Nephron (organoid): ENCODE measurements around the gene NCOA6.

ENCODE experiments used
- H3K27ac Mint-ChIP-seq, 3 experiments: 2 replicates each; pipeline ENCODE4 v1.8.0; 2020; ENCODE audit warnings: mixed read lengths in 3 of 3, mild to moderate bottlenecking in 2 of 3, moderate library complexity in 1 of 3
- H3K27me3 Mint-ChIP-seq: 2 replicates; pipeline ENCODE4 v1.8.0; 2021; ENCODE audit warnings: low read depth, mild to moderate bottlenecking, moderate library complexity, mixed read lengths
- H3K36me3 Mint-ChIP-seq: 2 replicates; pipeline ENCODE4 v1.8.0; 2020; ENCODE audit warnings: low read depth, mixed read lengths
- H3K4me1 Mint-ChIP-seq: 2 replicates; pipeline ENCODE4 v1.8.0; 2020; ENCODE audit warnings: mixed read lengths
- H3K4me3 Mint-ChIP-seq, 3 experiments: 2 replicates each; pipeline ENCODE4 v1.8.0; 2020; ENCODE audit warnings: mild to moderate bottlenecking in 3 of 3, mixed read lengths in 3 of 3, moderate library complexity in 2 of 3
- H3K9me3 Mint-ChIP-seq: 2 replicates; pipeline ENCODE4 v1.8.0; 2020; ENCODE audit warnings: mixed read lengths
- CTCF ChIP-seq, 3 experiments: fragments of 200-600 bp; sonication (generic); IDR thresholded peaks; one replicate each; pipeline ENCODE4 v1.5.0; 2021; ENCODE audit warnings: antibody characterized with exemption in 3 of 3; ENCODE audit not compliant: unreplicated experiment in 3 of 3

Gene NCOA6

GRCh38 chr20:34713194-34713943 is 112.1 kb downstream of the NCOA6 start:
- no peak for TF ChIP-seq CTCF (IDR thresholded peaks at IDR 0.05; ENCODE audit: unreplicated experiment in 3 of 3)
- Mint-ChIP-seq H3K27me3 (peaks cover 8% of the 10 kb centered on the region), H3K9me3 (no peaks in the 10 kb centered on the region), H3K36me3 (peaks cover 36% of the 10 kb centered on the region), H3K4me1 (peaks cover 13% of the 10 kb centered on the region), H3K4me3 (peak overlapping the region in 1 of 3 experiments; percentile 10), H3K27ac (peak overlapping the region; percentile 34 to 74 (median 45))

- peak overlapping the region; percentile 4 to 49 (median 29) for H3K4me3 Mint-ChIP-seq
- H3K4me1 Mint-ChIP-seq, result peaks cover 15% of the 10 kb centered on the region
- peaks cover 9% of the 10 kb centered on the region for H3K27me3 Mint-ChIP-seq
- no peaks in the 10 kb centered on the region for H3K9me3 Mint-ChIP-seq
- TF ChIP-seq CTCF (IDR thresholded peaks at IDR 0.05; ENCODE audit: unreplicated experiment in 3 of 3), result no peak
- peak overlapping the region; percentile 34 to 74 (median 45) for H3K27ac Mint-ChIP-seq
- peaks cover 33% of the 10 kb centered on the region for H3K36me3 Mint-ChIP-seq
Measured at GRCh38 chr20:34712525-34713192, 112.8 kb downstream of the NCOA6 start.

- Mint-ChIP-seq H3K9me3 (no peaks in the 10 kb centered on the region), H3K27me3 (peaks cover 9% of the 10 kb centered on the region), H3K4me1 (peaks cover 15% of the 10 kb centered on the region), H3K4me3 (peak overlapping the region; percentile 4 to 58 (median 56)), H3K36me3 (peaks cover 28% of the 10 kb centered on the region), H3K27ac (no peak overlapping the region)
- TF ChIP-seq CTCF (IDR thresholded peaks at IDR 0.05; ENCODE audit: unreplicated experiment in 3 of 3), result no peak
Measured at GRCh38 chr20:34711813-34712430, 113.5 kb downstream of the NCOA6 start.

GRCh38 chr20:34710861-34711574 is 114.4 kb downstream of the NCOA6 start:
- Mint-ChIP-seq H3K27me3 (peaks cover 9% of the 10 kb centered on the region), H3K9me3 (no peaks in the 10 kb centered on the region), H3K4me3 (peak overlapping the region; percentile 84 to 87 (median 85)), H3K36me3 (peaks cover 28% of the 10 kb centered on the region), H3K4me1 (peaks cover 23% of the 10 kb centered on the region), H3K27ac (peak overlapping the region in 1 of 3 experiments; percentile 11)
- no peak for TF ChIP-seq CTCF (IDR thresholded peaks at IDR 0.05; ENCODE audit: unreplicated experiment in 3 of 3)

- Mint-ChIP-seq H3K36me3 (peaks cover 28% of the 10 kb centered on the region), H3K9me3 (no peaks in the 10 kb centered on the region), H3K27ac (peak overlapping the region in 1 of 3 experiments; percentile 11), H3K4me1 (peaks cover 26% of the 10 kb centered on the region), H3K4me3 (peak overlapping the region; percentile 84 to 87 (median 85)), H3K27me3 (peaks cover 9% of the 10 kb centered on the region)
- no peak for TF ChIP-seq CTCF (IDR thresholded peaks at IDR 0.05; ENCODE audit: unreplicated experiment in 3 of 3)
Measured at GRCh38 chr20:34710568-34710839, 114.9 kb downstream of the NCOA6 start.
